Measurements from ENCODE around the gene NHS. TPM values are rescaled to one million over a fixed set of nuclear protein-coding genes. Genes with fewer than 3 reads are reported as not detected.

Gene NHS
- polyA plus RNA-seq, 1 donor (not counting 4 experiments of a cell fraction or from before 2014, with no cell fraction given): 5.4 TPM

DNA sequence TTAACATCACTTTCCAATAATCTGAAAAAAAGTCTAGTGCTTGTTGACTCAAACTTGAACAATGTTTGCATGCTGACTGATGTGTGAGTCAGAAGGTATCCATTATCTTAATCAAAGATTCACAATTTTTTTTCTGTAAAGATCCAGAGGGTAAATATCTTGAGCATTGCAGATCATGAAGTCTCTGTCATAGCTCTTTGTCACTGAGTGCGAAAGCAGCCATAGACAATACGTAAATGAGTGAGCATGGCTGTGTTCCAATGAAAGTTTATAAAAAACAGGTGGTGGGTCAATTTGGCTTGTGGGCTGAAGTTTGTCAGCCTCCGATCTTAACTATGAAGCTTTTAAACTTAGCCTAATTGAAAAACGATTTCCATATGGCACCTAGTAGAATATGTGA, 37.7 kb downstream of the NHS start:
- TF ChIP-seq, protein P1, sequence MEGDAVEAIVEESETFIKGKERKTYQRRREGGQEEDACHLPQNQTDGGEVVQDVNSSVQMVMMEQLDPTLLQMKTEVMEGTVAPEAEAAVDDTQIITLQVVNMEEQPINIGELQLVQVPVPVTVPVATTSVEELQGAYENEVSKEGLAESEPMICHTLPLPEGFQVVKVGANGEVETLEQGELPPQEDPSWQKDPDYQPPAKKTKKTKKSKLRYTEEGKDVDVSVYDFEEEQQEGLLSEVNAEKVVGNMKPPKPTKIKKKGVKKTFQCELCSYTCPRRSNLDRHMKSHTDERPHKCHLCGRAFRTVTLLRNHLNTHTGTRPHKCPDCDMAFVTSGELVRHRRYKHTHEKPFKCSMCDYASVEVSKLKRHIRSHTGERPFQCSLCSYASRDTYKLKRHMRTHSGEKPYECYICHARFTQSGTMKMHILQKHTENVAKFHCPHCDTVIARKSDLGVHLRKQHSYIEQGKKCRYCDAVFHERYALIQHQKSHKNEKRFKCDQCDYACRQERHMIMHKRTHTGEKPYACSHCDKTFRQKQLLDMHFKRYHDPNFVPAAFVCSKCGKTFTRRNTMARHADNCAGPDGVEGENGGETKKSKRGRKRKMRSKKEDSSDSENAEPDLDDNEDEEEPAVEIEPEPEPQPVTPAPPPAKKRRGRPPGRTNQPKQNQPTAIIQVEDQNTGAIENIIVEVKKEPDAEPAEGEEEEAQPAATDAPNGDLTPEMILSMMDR (optimal IDR thresholded peaks at IDR 0.05 in 1 of 3, IDR thresholded peaks at IDR 0.05 in 1 of 3, conservative IDR thresholded peaks at IDR 0.05 in 1 of 3; ENCODE audit: extremely low read depth in 1 of 3, insufficient read depth in 2 of 3, low read length in 3 of 3): no peak
- no peak for TF ChIP-seq EZH2 (IDR thresholded peaks at IDR 0.05; ENCODE audit: low read length)
- H3K4me1 ChIP-seq (ENCODE audit: control insufficient read depth, extremely low read depth, insufficient read depth, low read length): peaks cover 51% of the 10 kb centered on the region
- peak overlapping the region; percentile 51 for H3K9ac ChIP-seq (ENCODE audit: control insufficient read depth, extremely low read depth, insufficient read depth, low read length)
- H4K20me1 ChIP-seq (ENCODE audit: control insufficient read depth, extremely low read depth, insufficient read depth, low read length): no peaks in the 10 kb centered on the region
- no peak overlapping the region for H2AFZ ChIP-seq (ENCODE audit: control insufficient read depth, low read length)
- FAIRE-seq (peak; percentile 79), DNase-seq (ENCODE audit: low read depth, low spot score) (peak; percentile 75)
- no peaks in the 10 kb centered on the region for H3K36me3 ChIP-seq (ENCODE audit: control insufficient read depth in 2 of 2, extremely low read depth in 1 of 2, insufficient read depth in 2 of 2, low read length in 2 of 2)
- dilution Hi-C loops (cut with MboI; ENCODE audit: extremely low pct_ligation_motif_present, low sequenced_read_pairs): no loop called here
- no peaks in the 10 kb centered on the region for H3K27me3 ChIP-seq (ENCODE audit: control insufficient read depth, extremely low read depth, insufficient read depth, low read length)
- H3K9me3 ChIP-seq (ENCODE audit: control insufficient read depth, low read depth, low read length): no peaks in the 10 kb centered on the region
- peaks cover 30% of the 10 kb centered on the region for H3K79me2 ChIP-seq (ENCODE audit: control insufficient read depth, insufficient read depth, low read length)
- peak overlapping the region; percentile 76 for H3K4me2 ChIP-seq (ENCODE audit: control insufficient read depth, extremely low read depth, insufficient read depth, low read depth, low read length)
- H3K27ac ChIP-seq (ENCODE audit: control insufficient read depth, insufficient read depth, low read length): peak overlapping the region; percentile 87
- peak overlapping the region in 1 of 3 experiments; percentile 19 for H3K4me3 ChIP-seq (ENCODE audit: control insufficient read depth in 2 of 3, extremely low read depth in 1 of 3, insufficient read depth in 2 of 3, low read depth in 1 of 3, low read length in 3 of 3)
- no peaks in the 10 kb centered on the region for H3K9me1 ChIP-seq (ENCODE audit: control insufficient read depth, extremely low read depth, insufficient read depth, low read length)

DNA sequence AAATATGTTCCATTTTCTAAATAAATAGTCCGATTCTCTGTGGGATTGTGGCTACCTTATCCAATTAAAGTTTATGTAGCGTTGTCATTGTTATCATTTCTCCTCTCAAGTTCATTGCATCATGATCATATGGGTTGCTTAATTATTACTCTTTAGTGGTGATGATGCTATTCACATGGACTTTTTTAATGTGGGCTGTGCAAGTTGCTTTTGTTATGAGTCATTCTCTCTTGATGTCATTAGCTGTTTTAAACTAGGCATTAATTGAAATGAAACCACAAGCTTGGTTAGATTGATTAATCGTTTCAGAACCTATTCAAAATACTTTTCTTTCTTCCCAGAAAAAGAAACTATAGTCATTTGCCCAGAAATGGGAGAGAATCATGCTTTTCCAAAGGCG, 38.2 kb downstream of the NHS start:
- Histone ChIP-seq H2AFZ (ENCODE audit: control insufficient read depth, low read length) (no peak overlapping the region), H3K9me3 (ENCODE audit: control insufficient read depth, low read depth, low read length) (no peaks in the 10 kb centered on the region), H3K27ac (ENCODE audit: control insufficient read depth, insufficient read depth, low read length) (peak overlapping the region; percentile 87), H3K9ac (ENCODE audit: control insufficient read depth, extremely low read depth, insufficient read depth, low read length) (peak overlapping the region; percentile 51), H3K9me1 (ENCODE audit: control insufficient read depth, extremely low read depth, insufficient read depth, low read length) (no peaks in the 10 kb centered on the region), H4K20me1 (ENCODE audit: control insufficient read depth, extremely low read depth, insufficient read depth, low read length) (no peaks in the 10 kb centered on the region), H3K4me2 (ENCODE audit: control insufficient read depth, extremely low read depth, insufficient read depth, low read depth, low read length) (peak overlapping the region; percentile 76), H3K27me3 (ENCODE audit: control insufficient read depth, extremely low read depth, insufficient read depth, low read length) (no peaks in the 10 kb centered on the region), H3K79me2 (ENCODE audit: control insufficient read depth, insufficient read depth, low read length) (peaks cover 31% of the 10 kb centered on the region), H3K4me1 (ENCODE audit: control insufficient read depth, extremely low read depth, insufficient read depth, low read length) (peaks cover 53% of the 10 kb centered on the region), H3K4me3 (ENCODE audit: control insufficient read depth in 2 of 3, extremely low read depth in 1 of 3, insufficient read depth in 2 of 3, low read depth in 1 of 3, low read length in 3 of 3) (peak overlapping the region in 1 of 3 experiments; percentile 19), H3K36me3 (ENCODE audit: control insufficient read depth in 2 of 2, extremely low read depth in 1 of 2, insufficient read depth in 2 of 2, low read length in 2 of 2) (no peaks in the 10 kb centered on the region)
- TF ChIP-seq, protein P1 (optimal IDR thresholded peaks at IDR 0.05 in 1 of 3, IDR thresholded peaks at IDR 0.05 in 1 of 3, conservative IDR thresholded peaks at IDR 0.05 in 1 of 3; ENCODE audit: extremely low read depth in 1 of 3, insufficient read depth in 2 of 3, low read length in 3 of 3): no peak
- no peak for TF ChIP-seq EZH2 (IDR thresholded peaks at IDR 0.05; ENCODE audit: low read length)
- FAIRE-seq: no peak
- dilution Hi-C loops (cut with MboI; ENCODE audit: extremely low pct_ligation_motif_present, low sequenced_read_pairs): no loop called here
- peak; percentile 90 for DNase-seq (ENCODE audit: low read depth, low spot score)
